Choroid plexus epithelial cell (primary cell): ENCODE measurements around the gene TBX20.
"Not testable (repeated sequence)": the region's sequence is repeated elsewhere in the genome, so short reads cannot be mapped to it uniquely, and the experiment has no call there.

Source experiments
- DNase-seq: peaks from one replicate; pipeline ENCODE4 v3.0.0-alpha.2; 2010; ENCODE audit warnings: low read depth
- H3K4me3 ChIP-seq: 2 replicates; pipeline ENCODE4 v1.5.1; 2011; ENCODE audit warnings: low read depth, mild to moderate bottlenecking, control low read depth, low read length, moderate library complexity
- TF ChIP-seq, protein P1 (sequence below): conservative IDR thresholded peaks from 2 replicates; pipeline ENCODE4 v1.5.1; 2011; ENCODE audit warnings: low read depth, mild to moderate bottlenecking, control low read depth, inconsistent platforms, low read length, moderate library complexity

Gene TBX20

DNA sequence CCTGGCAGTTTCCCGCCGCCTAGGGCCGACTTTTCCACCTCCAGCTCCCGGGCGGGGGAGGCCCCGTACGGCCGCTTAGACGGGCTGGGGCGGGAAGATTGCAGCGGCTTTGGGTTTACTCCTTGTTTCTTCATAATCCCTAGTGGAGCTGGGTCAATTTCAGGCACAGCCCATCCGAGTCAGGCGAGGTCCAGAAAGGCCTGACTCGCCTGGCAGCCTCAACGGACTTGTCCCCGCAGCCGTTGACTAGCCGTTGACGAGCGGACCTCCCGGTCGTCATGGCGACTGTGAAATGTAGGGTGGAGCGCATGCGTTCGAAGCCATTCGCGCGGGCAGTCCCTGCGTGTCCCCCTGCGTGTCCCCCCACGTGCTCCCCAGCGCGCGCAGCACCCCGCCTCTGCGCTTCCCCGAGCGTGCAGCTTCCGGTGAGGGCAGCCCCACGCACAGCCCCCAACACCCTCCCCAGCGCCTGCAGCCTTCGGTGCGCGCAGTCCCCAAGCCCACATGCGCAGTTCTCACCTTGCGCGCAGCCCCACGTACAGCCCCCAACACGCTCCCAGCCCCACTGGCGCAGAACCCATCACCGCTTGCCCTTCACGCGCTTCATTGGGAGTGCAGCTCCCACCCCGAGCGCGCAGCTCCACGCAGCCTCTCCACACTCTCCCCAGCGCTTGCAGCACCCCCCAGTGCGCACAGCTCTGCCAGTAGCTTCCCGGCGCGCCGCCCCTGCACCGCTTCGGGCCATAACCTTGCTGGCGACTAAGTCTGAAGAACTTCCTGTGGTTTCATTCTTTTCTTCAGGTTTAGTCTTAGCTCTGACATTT is 67.8 kb downstream of the TBX20 start:
- TF ChIP-seq, protein P1, sequence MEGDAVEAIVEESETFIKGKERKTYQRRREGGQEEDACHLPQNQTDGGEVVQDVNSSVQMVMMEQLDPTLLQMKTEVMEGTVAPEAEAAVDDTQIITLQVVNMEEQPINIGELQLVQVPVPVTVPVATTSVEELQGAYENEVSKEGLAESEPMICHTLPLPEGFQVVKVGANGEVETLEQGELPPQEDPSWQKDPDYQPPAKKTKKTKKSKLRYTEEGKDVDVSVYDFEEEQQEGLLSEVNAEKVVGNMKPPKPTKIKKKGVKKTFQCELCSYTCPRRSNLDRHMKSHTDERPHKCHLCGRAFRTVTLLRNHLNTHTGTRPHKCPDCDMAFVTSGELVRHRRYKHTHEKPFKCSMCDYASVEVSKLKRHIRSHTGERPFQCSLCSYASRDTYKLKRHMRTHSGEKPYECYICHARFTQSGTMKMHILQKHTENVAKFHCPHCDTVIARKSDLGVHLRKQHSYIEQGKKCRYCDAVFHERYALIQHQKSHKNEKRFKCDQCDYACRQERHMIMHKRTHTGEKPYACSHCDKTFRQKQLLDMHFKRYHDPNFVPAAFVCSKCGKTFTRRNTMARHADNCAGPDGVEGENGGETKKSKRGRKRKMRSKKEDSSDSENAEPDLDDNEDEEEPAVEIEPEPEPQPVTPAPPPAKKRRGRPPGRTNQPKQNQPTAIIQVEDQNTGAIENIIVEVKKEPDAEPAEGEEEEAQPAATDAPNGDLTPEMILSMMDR = no peak
- H3K4me3 ChIP-seq = peak overlapping the region; percentile 49
- DNase-seq = peak; percentile 33

DNA sequence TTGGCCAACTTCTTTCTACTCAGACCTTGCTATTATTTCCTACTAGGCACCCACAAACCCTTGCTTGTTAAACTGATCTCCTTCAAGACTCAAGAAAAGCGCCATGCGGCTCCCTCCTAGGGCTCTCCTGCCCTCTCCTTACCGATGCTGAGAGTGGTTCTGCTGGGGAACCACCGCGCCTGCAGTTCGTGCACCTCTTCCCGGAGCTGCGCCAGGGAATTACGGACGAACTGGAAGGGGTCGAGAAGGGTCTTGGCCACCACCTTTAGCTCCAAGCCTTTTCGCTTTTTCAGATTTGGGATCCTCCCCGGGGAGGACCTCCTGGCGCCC is 68.4 kb downstream of the TBX20 start:
- DNase-seq = not testable (repeated sequence)

GRCh38 chr7:35184961-35185360 is 68.9 kb downstream of the TBX20 start:
- not testable (repeated sequence) for DNase-seq, H3K4me3 ChIP-seq

More for the DNA sequence above, 68.4 kb downstream of the TBX20 start:
- peak overlapping the region; percentile 49 for H3K4me3 ChIP-seq

DNA sequence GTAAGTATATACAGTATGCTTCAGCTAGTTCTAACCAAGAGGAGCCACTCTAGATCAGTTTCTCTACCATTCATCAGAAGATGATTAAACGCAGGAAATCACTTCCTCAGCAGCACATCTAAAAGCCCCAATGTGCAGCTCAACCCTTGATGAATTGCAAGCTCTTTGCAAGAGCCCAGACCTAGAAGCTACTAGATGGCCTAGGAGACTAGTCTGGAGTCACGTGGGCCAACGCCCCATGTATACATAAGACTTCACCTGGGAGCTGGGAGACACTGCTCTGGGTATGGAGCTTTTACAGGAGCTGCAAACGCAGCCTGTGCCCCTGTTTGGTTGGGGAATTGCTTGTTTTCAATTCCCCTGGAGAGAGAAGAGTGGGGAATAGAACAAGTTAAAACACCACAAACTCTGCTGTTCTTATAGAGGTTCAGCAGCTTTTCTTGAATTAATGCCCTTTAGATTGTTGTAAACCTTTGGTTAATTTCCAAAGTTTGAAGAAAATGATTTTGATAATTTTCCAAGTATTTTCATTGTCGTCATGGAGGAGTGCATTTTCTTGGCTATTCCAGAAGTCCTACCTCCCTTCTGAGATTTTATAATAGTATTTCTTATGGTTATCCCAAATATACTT is 69.9 kb downstream of the TBX20 start:
- DNase-seq, H3K4me3 ChIP-seq: not testable (repeated sequence)

- H3K4me3 ChIP-seq, DNase-seq: not testable (repeated sequence)
These were observed 73.2 kb downstream of the TBX20 start for GRCh38 chr7:35180665-35181064.

DNA sequence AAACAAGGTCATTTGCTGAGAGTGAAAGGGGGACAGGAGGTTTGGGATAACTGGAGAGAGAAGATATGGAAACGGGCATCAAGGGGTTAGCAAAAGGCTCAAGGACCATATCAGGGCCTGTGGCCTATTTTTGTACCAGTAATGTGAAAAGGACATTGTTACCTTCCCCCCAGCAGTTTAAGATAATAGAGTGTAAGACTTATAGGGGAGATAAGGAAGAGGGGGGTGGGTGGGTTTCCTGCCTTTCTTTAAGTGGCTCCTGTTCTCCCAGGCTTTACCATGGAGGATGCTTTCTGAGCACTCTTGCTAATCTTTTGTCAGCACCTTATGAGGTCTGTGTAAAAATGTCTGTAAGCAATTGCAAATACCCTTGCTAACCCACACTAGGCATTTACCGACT is 80.7 kb downstream of the TBX20 start:
- DNase-seq, H3K4me3 ChIP-seq: not testable (repeated sequence)

GRCh38 chr7:35172131-35172530 is 81.8 kb downstream of the TBX20 start:
- not testable (repeated sequence) for H3K4me3 ChIP-seq, DNase-seq

GRCh38 chr7:35167658-35168057 is 86.2 kb downstream of the TBX20 start:
- not testable (repeated sequence) for DNase-seq, H3K4me3 ChIP-seq

- not testable (repeated sequence) for DNase-seq, H3K4me3 ChIP-seq
These were observed 86.7 kb downstream of the TBX20 start for GRCh38 chr7:35167158-35167557.

GRCh38 chr7:35161059-35161740 is 92.7 kb downstream of the TBX20 start:
- not testable (repeated sequence) for H3K4me3 ChIP-seq

More at GRCh38 chr7:35161059-35161740, 92.7 kb downstream of the TBX20 start:
- not testable (repeated sequence) for DNase-seq
